ENCODE results near the gene CSMD2. TPM values are rescaled to one million over a fixed set of nuclear protein-coding genes. Genes with fewer than 3 reads are reported as not detected.

CSMD2 gene
- total RNA-seq, 2 experiments from 2014 or later: not detected

- intact Hi-C loops (cut with micrococcal nuclease; ENCODE audit: unreplicated experiment): no loop called here
- Histone ChIP-seq H4K20me1 (ENCODE audit: insufficient read depth, low read length) (no peaks in the 10 kb centered on the region), H3K79me2 (ENCODE audit: insufficient read depth, low read depth, low read length) (no peaks in the 10 kb centered on the region), H3K9me2 (ENCODE audit: insufficient read depth, low read length) (no peaks in the 10 kb centered on the region), H3K4me3 (ENCODE audit: low read depth, low read length, poor library complexity, severe bottlenecking) (no peak overlapping the region), H3K4me1 (ENCODE audit: insufficient read depth, low read length, poor library complexity, severe bottlenecking) (no peaks in the 10 kb centered on the region), H3K4me2 (ENCODE audit: low read length) (no peak overlapping the region), H2AFZ (ENCODE audit: low read length) (no peak overlapping the region), H3K9me3 (ENCODE audit: low read length) (no peaks in the 10 kb centered on the region), H3K36me3 (ENCODE audit: insufficient read depth, low read length) (no peaks in the 10 kb centered on the region), H3K27ac (ENCODE audit: low read depth, low read length, poor library complexity, severe bottlenecking) (no peak overlapping the region)
- POLR2A ChIA-PET: interaction anchor here (0.7 kb wide), 1 partner anchor 9 kb away, joined by 3 read pairs; no protein-coding TSS in a partner anchor
- BruUV-seq (replicated peaks): no TSS peak
- DNase-seq (ENCODE audit: low spot score): no peak
- TF ChIP-seq CTCF (conservative IDR thresholded peaks at IDR 0.05; ENCODE audit: low read length): no peak
- TF ChIP-seq EZH2phosphoT487 (IDR thresholded peaks at IDR 0.05; ENCODE audit: borderline replicate concordance, low read depth, low read length): no peak
- CTCF ChIA-PET (ENCODE audit: unreplicated experiment): no interaction called here
Observed at GRCh38 chr1:33692206-33693188, 472.5 kb downstream of the CSMD2 start.

GRCh38 chr1:33687000-33687399 is 478.0 kb downstream of the CSMD2 start:
- Histone ChIP-seq H3K27ac (ENCODE audit: low read depth, low read length, poor library complexity, severe bottlenecking) (no peak overlapping the region), H4K20me1 (ENCODE audit: insufficient read depth, low read length) (no peaks in the 10 kb centered on the region), H3K36me3 (ENCODE audit: insufficient read depth, low read length) (no peaks in the 10 kb centered on the region), H3K9me2 (ENCODE audit: insufficient read depth, low read length) (no peaks in the 10 kb centered on the region), H2AFZ (ENCODE audit: low read length) (no peak overlapping the region), H3K4me2 (ENCODE audit: low read length) (no peak overlapping the region), H3K9me3 (ENCODE audit: low read length) (no peaks in the 10 kb centered on the region), H3K4me1 (ENCODE audit: insufficient read depth, low read length, poor library complexity, severe bottlenecking) (no peaks in the 10 kb centered on the region), H3K79me2 (ENCODE audit: insufficient read depth, low read depth, low read length) (no peaks in the 10 kb centered on the region), H3K4me3 (ENCODE audit: low read depth, low read length, poor library complexity, severe bottlenecking) (no peak overlapping the region)
- intact Hi-C loops (cut with micrococcal nuclease; ENCODE audit: unreplicated experiment): no loop called here
- DNase-seq (ENCODE audit: low spot score): no peak
- POLR2A ChIA-PET: no interaction called here
- CTCF ChIA-PET (ENCODE audit: unreplicated experiment): no interaction called here
- BruUV-seq (replicated peaks): no TSS peak
- TF ChIP-seq EZH2phosphoT487 (IDR thresholded peaks at IDR 0.05; ENCODE audit: borderline replicate concordance, low read depth, low read length): no peak
- TF ChIP-seq CTCF (conservative IDR thresholded peaks at IDR 0.05; ENCODE audit: low read length): no peak

GRCh38 chr1:33686551-33686950 is 478.5 kb downstream of the CSMD2 start:
- Histone ChIP-seq H3K4me2 (ENCODE audit: low read length) (no peak overlapping the region), H3K9me3 (ENCODE audit: low read length) (no peaks in the 10 kb centered on the region), H3K79me2 (ENCODE audit: insufficient read depth, low read depth, low read length) (no peaks in the 10 kb centered on the region), H3K9me2 (ENCODE audit: insufficient read depth, low read length) (no peaks in the 10 kb centered on the region), H4K20me1 (ENCODE audit: insufficient read depth, low read length) (no peaks in the 10 kb centered on the region), H3K27ac (ENCODE audit: low read depth, low read length, poor library complexity, severe bottlenecking) (no peak overlapping the region), H3K4me1 (ENCODE audit: insufficient read depth, low read length, poor library complexity, severe bottlenecking) (no peaks in the 10 kb centered on the region), H2AFZ (ENCODE audit: low read length) (no peak overlapping the region), H3K4me3 (ENCODE audit: low read depth, low read length, poor library complexity, severe bottlenecking) (no peak overlapping the region), H3K36me3 (ENCODE audit: insufficient read depth, low read length) (no peaks in the 10 kb centered on the region)
- DNase-seq (ENCODE audit: low spot score): no peak
- intact Hi-C loops (cut with micrococcal nuclease; ENCODE audit: unreplicated experiment): no loop called here
- ChIA-PET POLR2A (no interaction called here), CTCF (ENCODE audit: unreplicated experiment) (no interaction called here)
- BruUV-seq (replicated peaks): no TSS peak
- TF ChIP-seq CTCF (conservative IDR thresholded peaks at IDR 0.05; ENCODE audit: low read length) (no peak), EZH2phosphoT487 (IDR thresholded peaks at IDR 0.05; ENCODE audit: borderline replicate concordance, low read depth, low read length) (no peak)
